HG03558 (cell line): ENCODE data around the gene BAD.
A peak's percentile ranks its signal among the peaks of the same experiment; 100 is the strongest.
"Not testable (repeated sequence)": the region's sequence is repeated elsewhere in the genome, so short reads cannot be mapped to it uniquely, and the experiment has no call there.

Experiments used
- ATAC-seq: cut with Tn5 transposase; IDR thresholded peaks from one replicate; pipeline ENCODE4 v1.9.1; 2021; ENCODE audit warnings: moderate number of reproducible peaks; ENCODE audit not compliant: unreplicated experiment; ENCODE audit errors: extremely low read depth

Gene BAD

GRCh38 chr11:64315667-64316526, 31.4 kb upstream of the BAD start:
- not testable (repeated sequence) for ATAC-seq

- ATAC-seq, result no peak
Measured at GRCh38 chr11:64314805-64315561, 30.5 kb upstream of the BAD start.

DNA sequence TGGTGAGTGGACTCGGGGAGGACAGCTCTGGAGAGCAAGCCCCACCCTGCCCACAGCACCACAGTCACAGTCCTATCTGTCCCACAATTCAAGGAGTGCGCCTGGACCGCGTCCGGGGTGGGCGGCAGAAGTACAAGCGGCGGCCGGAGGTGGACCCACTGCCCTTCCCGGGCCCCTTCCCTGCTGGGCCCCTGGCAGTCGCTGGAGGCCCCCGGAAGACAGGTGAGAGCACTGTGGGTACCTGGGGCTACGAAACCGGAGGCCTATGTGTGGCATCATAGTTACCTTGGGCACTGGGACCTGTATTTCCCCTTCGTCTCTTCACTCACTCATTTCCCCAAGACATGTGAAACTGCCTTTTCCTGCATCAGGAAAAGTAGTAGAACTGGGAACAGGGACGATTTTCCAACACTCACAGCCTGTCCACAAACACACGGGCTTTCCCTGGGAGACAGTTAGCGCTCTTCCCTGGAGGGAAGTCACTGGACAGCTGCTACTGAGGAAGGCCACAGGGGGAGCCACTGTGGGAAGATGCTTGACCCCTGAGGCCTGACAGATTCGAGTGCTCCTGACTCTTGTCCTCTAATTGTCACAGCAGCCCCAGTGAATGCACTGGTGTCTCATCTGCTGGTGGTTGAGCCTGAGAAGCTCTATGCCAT, 29.8 kb upstream of the BAD start:
- no peak for ATAC-seq

DNA sequence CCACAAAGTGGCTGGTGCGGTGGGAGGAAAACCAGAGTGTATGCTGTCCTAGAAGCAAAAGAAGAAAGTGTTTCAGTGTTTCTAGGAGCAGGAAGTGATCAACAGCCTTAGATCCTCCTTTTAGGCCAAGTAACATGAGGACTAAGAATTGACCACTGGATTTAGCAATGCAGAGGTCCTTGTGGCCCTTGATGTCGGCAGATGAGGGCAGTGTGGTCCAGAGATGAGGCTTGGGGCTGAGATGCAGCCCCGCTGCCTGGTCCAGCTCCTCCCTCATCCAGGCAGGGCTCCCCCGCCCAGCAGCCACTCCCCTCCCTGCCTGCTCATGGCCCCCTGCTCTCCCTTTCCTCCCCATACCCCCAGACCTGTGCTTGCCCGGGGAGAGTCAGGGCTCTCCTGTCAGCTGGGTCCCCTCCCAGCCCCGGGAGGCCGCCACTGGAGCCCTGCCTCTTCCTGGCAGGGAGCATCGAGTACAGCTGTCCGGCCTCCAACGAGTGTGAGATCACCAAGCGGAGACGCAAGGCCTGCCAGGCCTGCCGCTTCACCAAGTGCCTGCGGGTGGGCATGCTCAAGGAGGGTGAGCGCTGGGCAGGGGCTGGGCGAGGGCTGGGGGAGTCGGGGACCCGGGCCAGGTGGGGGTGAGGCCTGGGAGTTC, 29.2 kb upstream of the BAD start:
- no peak for ATAC-seq

DNA sequence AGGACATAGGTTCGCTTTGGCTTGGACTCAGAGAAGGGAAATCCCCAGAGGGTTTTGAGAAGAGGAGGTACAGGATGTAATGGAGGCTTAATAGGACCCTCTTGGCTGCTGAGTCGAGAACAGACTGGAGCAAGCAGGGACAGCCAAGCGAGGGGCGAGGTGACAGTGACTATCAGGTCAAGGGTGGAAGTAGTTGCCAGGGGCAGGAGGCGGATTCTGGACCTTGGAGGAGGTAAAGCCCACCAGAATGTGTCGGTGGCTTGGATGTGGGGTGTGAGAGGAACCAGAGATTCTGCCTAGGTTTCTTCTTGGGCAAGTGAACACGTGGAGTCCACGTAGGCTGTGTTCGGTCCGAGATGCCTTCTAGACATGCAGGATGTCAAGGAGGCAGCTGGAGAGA, 28.5 kb upstream of the BAD start:
- no peak for ATAC-seq

GRCh38 chr11:64307795-64308194, 23.3 kb upstream of the BAD start:
- not testable (repeated sequence) for ATAC-seq

DNA sequence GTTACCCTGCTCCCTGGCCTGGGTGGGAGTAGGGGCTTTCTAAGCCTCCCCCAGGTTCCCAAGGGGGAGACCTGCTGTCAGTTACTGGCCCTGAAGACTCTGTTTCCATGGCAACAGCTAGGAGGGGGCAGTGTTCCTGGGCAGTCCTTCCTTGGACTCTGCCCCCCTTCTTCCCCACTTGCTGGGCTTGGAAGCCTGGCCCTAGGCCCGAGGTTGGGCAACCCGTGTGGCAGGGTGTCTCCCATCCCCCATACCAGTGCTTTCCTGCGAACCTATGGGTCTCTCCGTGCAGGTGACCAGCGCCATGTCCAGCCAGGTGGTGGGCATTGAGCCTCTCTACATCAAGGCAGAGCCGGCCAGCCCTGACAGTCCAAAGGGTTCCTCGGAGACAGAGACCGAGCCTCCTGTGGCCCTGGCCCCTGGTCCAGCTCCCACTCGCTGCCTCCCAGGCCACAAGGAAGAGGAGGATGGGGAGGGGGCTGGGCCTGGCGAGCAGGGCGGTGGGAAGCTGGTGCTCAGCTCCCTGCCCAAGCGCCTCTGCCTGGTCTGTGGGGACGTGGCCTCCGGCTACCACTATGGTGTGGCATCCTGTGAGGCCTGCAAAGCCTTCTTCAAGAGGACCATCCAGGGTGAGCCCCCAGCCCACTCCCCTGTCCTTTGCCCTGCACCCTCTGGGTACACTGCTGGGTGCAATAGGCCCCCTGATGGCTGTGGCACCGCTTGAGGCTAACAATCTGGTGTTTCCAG, 22.6 kb upstream of the BAD start:
- ATAC-seq, result no peak

GRCh38 chr11:64306563-64306875, 22.1 kb upstream of the BAD start:
- ATAC-seq, result no peak

DNA sequence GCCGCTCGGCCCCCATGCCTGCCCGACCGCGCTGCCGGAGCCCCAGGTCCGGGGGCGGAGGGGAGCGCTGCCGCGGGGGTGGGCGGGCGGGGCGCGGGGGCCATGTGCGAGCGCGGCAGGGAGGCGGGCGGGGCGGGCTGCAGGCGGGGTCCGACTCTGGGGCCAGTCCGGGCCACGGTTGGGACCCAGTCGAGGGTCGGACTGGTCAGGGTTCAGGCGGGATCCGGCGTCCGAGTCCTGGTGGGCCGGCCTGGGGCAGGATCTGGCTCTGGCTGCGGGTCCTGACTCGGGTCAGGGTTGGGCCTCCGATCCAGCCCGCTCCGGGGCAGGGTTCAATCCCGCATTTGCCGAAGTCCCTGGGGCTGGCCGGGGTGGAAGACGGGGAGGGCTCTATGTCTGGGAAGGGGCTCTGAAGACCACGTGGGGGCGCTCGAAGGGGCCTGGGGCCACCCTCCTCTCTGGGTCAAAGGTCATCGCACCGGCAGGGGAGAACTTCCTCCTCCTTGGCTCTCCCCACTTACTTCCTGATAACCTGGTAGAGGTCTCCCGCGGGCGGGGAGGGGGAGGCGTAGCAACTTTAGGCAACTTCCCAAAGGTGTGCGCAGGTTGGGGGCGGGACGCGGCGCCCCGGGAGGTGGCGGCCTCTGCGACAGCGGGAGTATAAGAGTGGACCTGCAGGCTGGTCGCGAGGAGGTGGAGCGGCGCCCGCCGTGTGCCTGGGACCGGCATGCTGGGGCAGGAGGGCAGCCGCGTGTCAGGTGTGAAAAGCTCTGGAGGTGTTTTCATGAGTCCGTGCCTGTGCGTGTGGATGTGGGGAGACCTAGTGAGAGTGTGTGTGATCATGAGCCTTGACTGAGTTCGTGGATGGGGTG, 21.5 kb upstream of the BAD start:
- no peak for ATAC-seq

DNA sequence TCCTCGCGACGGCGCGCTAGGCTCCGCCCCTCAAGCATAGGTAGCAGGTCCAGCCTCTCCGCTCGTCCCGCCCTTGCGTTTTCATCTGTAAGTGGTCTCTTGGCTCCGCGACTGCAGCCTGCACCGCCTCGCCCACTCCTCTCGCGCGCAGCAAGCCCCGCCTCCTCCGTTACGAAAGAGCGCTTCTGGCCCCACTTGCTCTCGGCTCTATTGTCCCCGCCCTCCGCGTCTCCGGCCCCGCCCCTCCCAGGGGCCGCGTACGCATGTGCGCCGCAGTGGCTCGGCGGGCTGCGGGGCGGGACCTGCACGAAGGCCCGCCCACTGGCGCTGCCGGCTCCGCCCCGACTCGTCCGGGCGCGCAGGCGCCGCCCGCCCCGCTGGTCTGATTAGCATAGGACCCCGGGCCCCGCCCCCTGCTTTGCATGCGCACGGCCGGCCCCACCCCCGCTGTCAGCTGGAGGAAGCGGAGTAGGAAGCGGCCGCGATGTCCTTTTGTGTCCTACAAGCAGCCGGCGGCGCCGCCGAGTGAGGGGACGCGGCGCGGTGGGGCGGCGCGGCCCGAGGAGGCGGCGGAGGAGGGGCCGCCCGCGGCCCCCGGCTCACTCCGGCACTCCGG, 20.7 kb upstream of the BAD start, which contains the start of gene ESRRA:
Gene ESRRA (plus strand): TSS at position 450 of the 616 bp plus-strand sequence. CDS start 1,656 bp downstream, outside the sequence.
- peak; percentile 56 for ATAC-seq

DNA sequence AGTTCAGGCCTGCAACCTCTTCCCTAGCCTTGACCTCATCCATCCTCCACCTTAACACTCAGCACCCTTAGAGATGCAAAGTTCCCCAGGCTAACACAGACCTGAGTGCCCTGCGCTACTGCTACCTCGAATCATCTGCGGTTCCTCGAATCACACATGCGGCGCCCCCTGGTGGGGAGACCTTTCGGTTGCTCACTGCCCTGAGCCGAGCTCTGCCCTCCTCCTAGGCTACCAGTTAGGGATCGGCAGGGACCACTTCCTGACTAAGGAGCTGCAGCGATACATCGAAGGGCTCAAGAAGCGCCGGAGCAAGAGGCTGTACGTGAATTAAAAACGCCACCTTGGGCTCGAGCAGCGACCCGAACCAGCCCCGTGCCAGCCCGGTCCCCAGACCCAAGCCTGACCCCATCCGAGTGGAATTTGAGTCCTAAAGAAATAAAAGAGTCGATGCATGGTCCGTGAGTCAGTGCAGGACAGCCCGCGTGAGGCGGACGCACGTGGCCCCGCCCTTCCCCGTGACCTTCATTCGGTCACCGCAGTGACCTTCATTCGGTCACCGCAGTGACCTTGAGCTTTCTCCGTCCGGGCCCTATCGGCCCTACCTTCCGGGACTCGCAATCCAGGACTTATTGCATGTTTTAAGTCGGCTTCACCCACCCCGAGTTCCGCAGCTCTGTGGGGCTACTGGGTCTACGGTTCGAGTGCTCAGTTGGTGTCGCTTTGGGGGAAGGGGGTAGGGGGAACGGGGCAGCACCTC, 20.0 kb upstream of the BAD start:
- ATAC-seq, result no peak

GRCh38 chr11:64304032-64304315, 19.5 kb upstream of the BAD start:
- no peak for ATAC-seq

- ATAC-seq, result no peak
Measured at GRCh38 chr11:64303109-64304031, 18.9 kb upstream of the BAD start.

DNA sequence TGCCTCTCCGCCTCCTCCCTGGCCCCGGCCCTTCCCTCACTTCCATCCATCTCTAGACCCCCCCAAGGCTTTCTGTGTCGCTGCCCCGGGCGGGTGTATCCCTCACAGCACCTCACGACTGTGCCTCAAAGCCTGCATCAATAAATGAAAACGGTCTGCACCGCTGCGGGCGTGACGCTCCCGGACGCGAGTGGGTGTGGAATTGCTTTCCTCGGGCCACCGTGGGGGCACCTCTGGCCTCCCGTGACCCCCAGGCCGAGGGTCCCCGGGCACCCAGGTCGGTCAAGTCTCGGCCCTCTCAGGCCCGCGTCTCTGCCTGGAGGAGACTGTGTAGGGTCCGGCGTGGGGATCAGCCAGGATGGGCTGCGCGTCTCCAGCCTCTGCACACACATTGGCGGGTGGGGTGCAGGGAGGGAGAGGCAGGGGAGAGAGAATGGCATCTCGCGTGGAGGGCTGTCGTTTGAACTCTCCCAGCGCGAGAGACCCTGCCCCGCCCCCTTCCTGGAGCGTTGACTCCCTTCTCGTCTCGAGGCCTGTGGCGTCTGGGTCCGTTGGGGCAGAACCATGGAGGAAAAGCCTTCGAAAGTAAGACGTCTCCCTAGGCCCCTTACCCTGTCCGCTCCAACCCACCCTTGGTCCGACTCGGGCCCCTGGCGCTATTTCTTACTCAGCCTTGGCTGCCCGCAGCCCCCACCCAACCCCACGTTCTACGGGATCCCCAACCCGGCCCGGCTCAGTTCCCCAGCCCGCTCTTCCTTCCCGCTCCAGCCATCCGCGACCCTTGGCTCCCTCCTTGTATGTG, 15.6 kb upstream of the BAD start, which contains the start of gene CATSPERZ:
Gene CATSPERZ (plus strand): TSS at position 512 of the 802 bp plus-strand sequence. CDS start 53 bp downstream, at position 565.
- ATAC-seq, result no peak

GRCh38 chr11:64298966-64299846, 14.7 kb upstream of the BAD start:
- ATAC-seq, result no peak
